HG03354 (cell line): ENCODE measurements around the gene CTCF.

ENCODE experiments used
- ATAC-seq: cut with Tn5 transposase; IDR thresholded peaks from one replicate; pipeline ENCODE4 v1.9.1; 2021; ENCODE audit warnings: mild to moderate bottlenecking; ENCODE audit not compliant: unreplicated experiment, poor library complexity, severe bottlenecking

The CTCF gene

DNA sequence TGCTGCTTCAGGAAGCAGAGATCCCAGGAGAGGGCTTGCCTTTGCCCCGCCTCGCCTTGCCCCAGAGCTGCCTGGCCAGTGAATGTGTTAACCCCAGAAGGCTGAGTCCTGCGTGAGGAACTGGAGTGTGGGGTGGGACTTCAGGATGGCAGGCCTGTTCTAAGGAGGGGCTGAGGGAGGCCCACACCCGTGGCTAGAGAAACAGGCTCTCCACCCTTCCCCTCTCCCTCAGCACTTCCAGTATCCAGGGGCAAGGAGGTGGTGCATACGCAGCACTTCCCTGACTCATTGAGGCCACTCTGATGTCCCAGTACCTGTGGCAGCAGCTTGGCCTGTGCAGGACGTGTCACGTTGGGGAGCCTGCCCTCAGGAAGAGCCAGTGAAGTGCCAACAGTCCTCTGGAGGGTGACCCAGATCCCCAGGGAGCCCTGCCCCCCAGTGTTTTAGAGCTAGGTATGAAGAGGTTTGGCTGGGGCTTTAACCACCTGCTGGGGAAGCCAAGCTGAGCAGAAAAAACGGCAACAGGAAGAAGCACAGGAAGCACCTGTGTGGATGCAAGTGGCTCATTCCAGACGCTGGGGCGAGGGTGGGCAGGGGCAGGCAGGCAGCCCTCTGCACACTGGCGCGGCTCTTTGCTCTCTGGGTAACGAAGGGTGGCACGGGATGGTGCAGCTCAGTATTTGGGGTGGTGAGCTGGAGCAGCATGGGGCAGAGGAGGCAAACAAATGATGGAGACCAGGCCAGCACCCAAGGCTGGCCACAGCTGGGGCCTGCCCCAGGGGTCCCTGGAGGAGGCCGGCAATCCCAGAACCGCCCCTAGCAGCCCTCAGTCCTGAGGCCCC, 14.7 kb upstream of the CTCF start:
- peak; percentile 50 for ATAC-seq

- peak; percentile 45 for ATAC-seq
Observed at GRCh38 chr16:67548265-67549126, 13.8 kb upstream of the CTCF start.

DNA sequence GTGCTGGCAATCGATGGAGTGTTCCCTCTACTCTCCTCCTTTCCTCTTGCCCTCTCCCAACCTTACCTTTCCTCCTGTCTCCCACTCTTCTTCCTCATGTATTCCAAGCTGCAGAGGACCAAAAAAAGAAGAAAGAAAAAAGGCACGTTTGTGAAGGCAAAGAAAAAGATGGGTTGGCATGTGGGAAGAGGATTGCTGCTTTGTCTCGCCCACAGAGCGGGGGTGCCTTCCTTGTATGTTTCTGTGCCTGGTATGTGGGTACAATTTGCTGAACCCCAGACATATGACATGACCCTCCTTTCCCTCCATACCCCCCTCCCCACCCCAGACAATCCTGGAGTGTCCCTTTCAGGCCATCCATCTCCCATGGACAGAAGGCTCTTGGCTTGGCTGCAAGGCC, 13.1 kb upstream of the CTCF start:
- ATAC-seq = no peak

DNA sequence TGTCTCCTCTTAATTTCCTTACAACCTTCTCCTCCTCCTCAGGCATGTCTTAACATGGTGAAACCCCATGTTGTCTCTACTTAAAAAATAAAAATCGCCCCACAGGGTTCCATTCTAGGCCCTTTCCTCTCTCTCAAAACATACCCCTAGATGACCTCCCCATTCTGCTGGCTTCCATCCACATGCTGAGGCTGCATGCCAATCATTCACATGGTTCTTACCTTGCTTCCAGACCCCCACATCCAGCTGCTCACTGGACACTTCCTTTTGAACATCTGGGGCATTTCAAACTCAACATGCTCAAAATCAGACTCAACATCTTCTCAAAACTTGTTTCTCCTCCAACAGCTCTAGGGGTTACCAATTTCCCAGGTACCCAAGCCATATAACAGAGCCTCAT, 12.4 kb upstream of the CTCF start:
- ATAC-seq = no peak

DNA sequence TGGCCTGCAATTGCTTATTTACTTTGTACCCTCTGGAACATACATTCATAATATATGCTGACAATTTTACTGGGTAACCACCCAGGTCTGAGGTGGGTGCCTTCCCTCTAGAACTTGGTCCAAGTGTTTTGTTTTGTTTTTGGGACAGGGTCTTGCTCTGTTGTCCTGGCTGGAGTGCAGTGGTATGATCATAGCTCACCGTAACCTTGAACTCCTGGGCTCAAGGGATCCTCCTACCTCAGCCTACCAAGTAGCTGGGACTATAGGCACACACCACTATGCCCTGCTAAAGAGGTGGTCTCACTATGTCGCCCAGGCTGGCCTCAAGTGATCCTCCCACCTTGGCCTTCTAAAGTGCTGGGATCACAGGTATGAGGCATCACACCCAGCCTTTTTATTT, 11.2 kb upstream of the CTCF start:
- ATAC-seq = no peak

- ATAC-seq = no peak
Observed at GRCh38 chr16:67551972-67552371, 10.4 kb upstream of the CTCF start.

DNA sequence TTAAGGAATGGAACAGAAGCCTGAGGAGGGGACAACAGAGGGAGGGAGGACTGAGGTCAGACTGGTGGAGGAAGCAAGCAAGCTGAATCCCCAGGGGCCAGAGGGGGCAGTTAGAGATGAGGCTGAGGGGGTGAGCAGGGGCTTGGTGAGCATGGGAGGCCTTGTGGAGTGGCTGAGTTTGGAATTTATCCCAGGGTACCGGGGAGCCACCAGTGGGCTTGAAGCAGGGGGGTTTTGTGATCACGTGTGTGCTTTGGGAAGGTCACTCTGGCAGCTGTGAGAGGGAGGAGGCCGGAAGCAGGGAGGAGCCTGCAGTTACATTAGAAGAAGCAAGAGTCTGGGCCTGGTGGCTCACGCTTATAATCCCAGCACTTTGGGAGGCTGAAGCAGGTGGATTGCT, 9.8 kb upstream of the CTCF start:
- ATAC-seq = no peak

DNA sequence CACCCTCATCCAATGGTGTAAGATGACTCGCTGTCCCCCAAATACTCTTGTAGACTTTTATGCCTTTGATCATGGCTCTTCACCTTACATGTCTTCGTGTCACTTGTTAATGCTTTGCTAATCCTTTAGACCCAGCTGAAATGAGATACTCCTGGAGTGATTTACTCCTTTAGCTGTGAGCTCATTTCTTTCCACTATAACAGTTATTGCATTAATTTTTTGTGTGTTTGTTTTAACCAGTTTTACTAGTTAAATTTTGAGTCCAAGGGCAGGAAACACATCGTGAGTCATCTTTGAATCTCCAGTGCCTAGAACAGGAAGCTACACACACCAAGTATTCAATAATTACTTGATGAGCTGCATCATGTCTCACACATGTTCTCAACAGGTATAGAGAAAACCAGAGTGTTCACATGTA, 6.5 kb upstream of the CTCF start:
- ATAC-seq = no peak

- ATAC-seq = no peak
Observed at GRCh38 chr16:67558859-67559258, 3.5 kb upstream of the CTCF start.

GRCh38 chr16:67560827-67561342, 1.4 kb upstream of the CTCF start:
- ATAC-seq = no peak

GRCh38 chr16:67561501-67561823, 864 bp upstream of the CTCF start:
- no peak for ATAC-seq

GRCh38 chr16:67561824-67562525, 351 bp upstream of the CTCF start:
- peak; percentile 85 for ATAC-seq

DNA sequence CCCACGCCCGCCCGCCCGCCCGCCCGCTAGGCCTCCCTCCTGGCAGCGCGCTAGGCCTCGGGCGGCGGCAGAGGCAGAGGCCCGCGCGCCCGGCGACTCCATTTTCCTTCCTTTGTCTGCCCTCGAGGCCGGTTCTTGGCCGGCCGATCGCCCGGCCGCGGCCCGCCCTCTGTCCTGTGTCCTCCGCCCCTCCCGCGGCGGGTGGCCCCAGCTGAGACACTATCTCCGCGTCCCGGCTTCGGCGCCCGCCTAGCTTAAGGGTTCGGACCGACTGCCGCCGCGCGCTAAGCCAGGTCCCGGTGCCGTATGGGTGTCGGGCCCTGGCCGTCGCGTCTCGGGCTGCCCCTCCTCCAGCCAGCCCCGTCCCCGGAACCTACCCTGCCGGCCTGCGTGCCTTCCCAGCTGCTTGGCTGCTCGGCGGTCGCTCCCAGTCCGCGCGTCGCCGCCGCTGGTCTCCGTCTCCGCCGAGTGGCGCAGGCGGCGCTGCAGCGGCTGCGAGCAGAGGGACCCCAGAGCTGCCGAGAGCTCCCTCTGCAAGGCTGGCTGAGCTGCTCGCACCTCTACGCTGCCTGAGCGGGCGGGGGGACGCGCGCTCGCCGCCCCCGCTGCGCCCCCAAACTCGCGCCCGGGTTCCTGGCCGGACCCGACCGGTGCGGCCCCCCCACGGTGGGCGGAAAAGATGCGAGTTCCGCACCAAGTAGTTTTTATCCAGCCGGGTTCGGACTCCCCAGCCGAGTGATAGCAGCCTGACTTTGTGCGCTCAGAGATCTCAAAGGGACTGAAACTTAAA, 787 bp downstream of the CTCF start:
- ATAC-seq = peak; percentile 10

DNA sequence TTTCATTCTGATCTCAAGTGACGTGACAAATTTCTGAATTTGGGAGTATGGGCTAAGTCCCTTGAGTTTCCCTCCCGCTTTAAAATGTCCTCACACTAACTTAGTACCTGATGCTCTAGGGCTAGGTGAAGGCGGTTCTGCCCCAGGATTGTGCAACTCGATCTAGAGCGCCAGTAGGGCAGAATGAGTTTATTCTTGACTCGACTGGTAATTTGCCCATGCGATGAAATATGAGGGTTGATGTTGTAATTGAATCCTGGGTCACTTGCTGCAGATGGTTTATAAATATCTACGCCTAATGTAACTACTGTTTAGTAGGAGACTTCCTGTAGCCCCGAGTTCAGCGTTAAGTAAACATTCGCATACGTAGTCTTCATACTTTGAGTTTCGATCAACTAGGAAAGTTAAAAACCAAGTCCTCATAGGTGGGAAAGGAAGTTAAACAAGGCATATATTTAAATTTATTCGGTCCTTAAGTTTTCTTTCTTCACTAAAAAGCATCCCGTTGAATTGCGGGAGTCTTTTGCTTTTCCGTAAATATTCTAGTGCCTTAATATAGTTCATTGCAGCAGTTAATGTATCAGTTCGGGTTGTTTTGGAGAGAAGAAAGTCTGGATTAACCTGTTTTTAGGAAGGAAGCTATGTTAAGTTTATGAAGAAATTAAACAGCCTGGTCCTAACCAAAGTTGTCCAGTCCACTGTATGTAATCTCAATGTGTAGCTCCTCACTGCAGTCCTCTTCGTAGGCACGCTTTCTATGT, 1.6 kb downstream of the CTCF start:
- ATAC-seq = no peak

GRCh38 chr16:67565470-67566100, 3.3 kb downstream of the CTCF start:
- ATAC-seq = no peak

DNA sequence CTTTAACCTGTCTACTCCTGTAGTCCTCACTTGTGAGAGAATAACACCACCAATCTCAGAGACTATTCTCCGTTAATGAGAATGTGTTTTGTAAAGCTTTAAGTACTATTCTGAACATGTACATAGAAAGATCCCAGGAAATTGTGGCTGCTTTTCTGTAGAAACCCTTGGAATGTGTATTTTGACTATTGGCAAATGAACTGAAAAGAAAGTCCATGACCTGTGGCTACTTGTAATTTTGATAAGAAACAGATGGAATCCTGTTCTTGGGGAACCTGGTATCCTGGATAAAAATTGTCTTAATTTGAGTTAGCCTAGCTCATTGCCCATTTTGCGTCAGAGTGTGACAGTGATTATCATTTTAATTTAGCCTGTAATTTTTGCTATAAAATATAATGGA, 9.1 kb downstream of the CTCF start:
- ATAC-seq = no peak

GRCh38 chr16:67571981-67572431, 9.7 kb downstream of the CTCF start:
- no peak for ATAC-seq

DNA sequence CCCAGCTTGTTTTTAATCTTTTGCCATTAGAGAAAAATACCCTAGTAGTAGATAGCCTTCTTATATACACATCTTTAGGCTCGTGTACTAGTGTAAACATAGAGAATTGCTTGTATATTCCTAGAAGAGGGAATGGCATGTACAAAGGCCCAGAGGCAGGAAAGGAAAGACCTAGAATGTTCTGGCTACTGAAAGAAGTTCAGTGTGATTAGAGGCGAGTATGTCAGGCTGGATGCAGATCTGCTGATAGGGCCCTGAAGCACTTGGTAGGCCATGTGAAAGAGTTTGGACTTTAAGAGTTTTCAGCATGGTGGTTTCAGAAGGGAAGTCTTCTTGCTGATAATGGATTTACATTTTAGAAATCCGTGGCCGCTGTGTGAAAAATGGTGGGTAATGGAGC, 17.4 kb downstream of the CTCF start:
- no peak for ATAC-seq
